Muscle of leg (tissue), 11 donors: Measurements from ENCODE around the gene MYRF. TPM values are rescaled to one million over a fixed set of nuclear protein-coding genes. Genes with fewer than 3 reads are reported as not detected.
A peak's percentile ranks its signal among the peaks of the same experiment; 100 is the strongest.

ENCODE experiments used
- DNase-seq: peaks from one replicate; pipeline ENCODE4 v3.0.0; 2013
- H3K27ac ChIP-seq: one replicate; pipeline ENCODE4 v1.5.1; 2013; ENCODE audit warnings: mild to moderate bottlenecking, low read length, control low read depth
- H3K27me3 ChIP-seq: one replicate; pipeline ENCODE4 v1.6.1; 2013; ENCODE audit warnings: low read length; ENCODE audit not compliant: control insufficient read depth, insufficient read depth
- H3K36me3 ChIP-seq: one replicate; pipeline ENCODE4 v1.6.1; 2013; ENCODE audit warnings: low read length; ENCODE audit not compliant: control insufficient read depth, insufficient read depth
- H3K4me1 ChIP-seq: one replicate; pipeline ENCODE4 v1.6.1; 2013; ENCODE audit warnings: low read length; ENCODE audit not compliant: control insufficient read depth, insufficient read depth
- H3K4me3 ChIP-seq: one replicate; pipeline ENCODE4 v1.5.1; 2013; ENCODE audit warnings: low read length, control low read depth
- H3K9me3 ChIP-seq: replicated peaks from 2 replicates; pipeline ENCODE4 v1.6.1; 2013; ENCODE audit warnings: low read depth, low read length; ENCODE audit not compliant: control insufficient read depth
- WGBS: methylation state at CpG from one replicate; pipeline ENCODE4 v1.1.5; 2013; ENCODE audit warnings: missing lambda C conversion rate; ENCODE audit not compliant: insufficient coverage; 5-methylcytosine and 5-hydroxymethylcytosine counted together
- polyA plus RNA-seq, 8 donors: library from polyadenylated mRNA; unstranded; fragments of 120-200 nt; gene quantifications; one replicate each; pipeline versions ENCODE4 v1.2.1 to v1.2.3, GENCODE V29; 2013; ENCODE audit warnings: inconsistent platforms in 1 of 8, low replicate concordance in 1 of 8; ENCODE audit not compliant: insufficient read length in 8 of 8, insufficient read depth in 1 of 8
- total RNA-seq: library from RNA; stranded (reverse); fragments of 120-200 nt; gene quantifications from one replicate; pipeline ENCODE4 v1.2.4, GENCODE V29; 2013

Gene MYRF
- total and polyA plus RNA-seq, 9 donors: 0.49 to 3.3 (median 1.3) TPM

DNA sequence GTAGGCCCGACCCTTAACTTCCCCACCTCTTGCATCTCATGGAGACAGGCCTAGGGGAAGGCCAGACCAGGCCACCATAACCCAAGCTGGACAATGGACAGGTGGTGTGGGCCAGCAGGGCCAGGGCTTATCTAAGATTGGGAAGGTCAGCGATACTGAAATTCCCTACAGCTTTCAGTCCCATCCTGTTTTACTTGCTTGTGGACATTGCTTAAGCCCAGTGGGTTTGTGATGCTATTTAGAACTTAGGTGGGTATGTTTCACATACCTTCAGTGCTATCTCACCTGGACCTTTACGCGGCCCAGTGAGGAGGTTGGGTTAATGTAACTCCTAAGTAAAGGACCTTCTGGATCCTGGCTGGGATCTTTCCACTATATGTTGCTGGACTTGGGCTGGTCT is 77.4 kb downstream of the MYRF start:
- 20% methylated on average over 1 of the region's 4 CpGs for WGBS
- peaks cover 58% of the 10 kb centered on the region for H3K4me1 ChIP-seq

DNA sequence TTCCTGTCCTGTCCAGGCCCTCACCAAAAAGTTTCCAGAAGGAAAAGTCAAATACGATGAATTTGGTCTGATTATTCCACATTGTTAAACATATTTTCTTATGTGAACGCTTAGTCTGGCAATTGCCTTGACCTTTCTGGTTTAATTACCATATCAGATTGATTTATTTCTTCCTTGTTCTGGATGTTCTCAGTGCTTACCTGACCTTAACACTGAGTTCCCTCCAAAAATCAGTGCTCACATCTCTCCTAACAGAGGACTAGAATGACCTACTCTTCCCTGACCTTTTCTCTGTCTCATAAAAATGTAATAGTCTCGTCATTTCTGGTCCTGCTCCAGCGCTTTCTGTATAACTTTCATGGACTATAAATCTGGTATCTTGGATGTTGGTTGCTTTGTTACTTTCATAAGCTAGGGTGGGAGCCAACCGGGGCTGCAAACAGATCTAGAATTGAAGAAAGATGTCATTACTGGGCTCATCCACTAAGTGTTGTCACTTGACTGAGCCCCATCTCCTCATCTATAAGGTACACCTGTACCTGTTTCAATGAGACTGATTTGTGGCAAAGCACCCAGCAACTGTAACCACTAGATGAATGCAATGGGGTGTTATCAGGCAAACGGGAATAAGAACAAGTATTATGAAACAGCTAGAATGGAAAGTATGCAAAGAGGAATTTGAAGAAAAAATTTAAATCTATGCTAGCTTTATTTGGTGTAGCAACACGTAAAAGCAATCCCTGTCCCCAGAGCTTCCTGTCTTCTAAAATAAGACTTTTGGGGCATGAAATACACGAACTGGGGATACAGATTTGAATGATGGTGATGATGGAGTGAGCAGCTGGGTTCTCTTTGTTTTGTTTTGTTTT is 78.0 kb downstream of the MYRF start:
- Histone ChIP-seq H3K27me3 (no peaks in the 10 kb centered on the region), H3K4me1 (peaks cover 64% of the 10 kb centered on the region), H3K9me3 (no peaks in the 10 kb centered on the region), H3K36me3 (peaks cover 4% of the 10 kb centered on the region), H3K4me3 (peak overlapping the region; percentile 93), H3K27ac (peak overlapping the region; percentile 57)
- peak; percentile 74 for DNase-seq
- WGBS: 14% methylated on average over 2 of the region's 8 CpGs

More for the DNA sequence above, 77.4 kb downstream of the MYRF start:
- peak overlapping the region; percentile 93 for H3K4me3 ChIP-seq
- peak overlapping the region; percentile 57 for H3K27ac ChIP-seq
- no peak for DNase-seq
- no peaks in the 10 kb centered on the region for H3K27me3 ChIP-seq
- H3K36me3 ChIP-seq: peaks cover 4% of the 10 kb centered on the region
- H3K9me3 ChIP-seq: no peaks in the 10 kb centered on the region

DNA sequence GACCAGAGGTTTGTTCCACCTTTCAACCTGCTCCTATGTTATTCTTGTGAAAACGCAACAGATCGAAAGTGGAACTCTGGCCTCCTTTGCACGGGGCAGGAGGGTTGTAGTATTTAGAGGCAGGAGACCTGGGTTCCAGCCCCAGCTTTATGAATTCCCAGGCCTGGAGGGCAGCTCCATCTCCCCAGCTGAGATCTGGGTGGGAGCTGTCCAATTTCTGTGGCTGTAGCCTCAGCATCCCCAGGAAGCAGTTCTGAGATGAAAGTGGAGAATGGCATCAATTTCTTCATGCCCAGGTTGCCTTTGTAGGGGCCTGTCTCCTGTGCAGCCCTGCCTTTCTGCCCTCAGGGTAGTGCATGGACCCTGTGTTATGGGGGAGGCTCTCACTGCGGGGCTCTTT is 79.8 kb downstream of the MYRF start:
- Histone ChIP-seq H3K27me3 (no peaks in the 10 kb centered on the region), H3K4me1 (peaks cover 59% of the 10 kb centered on the region), H3K9me3 (no peaks in the 10 kb centered on the region), H3K27ac (no peak overlapping the region), H3K4me3 (no peak overlapping the region), H3K36me3 (peaks cover 4% of the 10 kb centered on the region)
- 81% methylated on average over 4 of the region's 4 CpGs for WGBS
- DNase-seq: no peak

DNA sequence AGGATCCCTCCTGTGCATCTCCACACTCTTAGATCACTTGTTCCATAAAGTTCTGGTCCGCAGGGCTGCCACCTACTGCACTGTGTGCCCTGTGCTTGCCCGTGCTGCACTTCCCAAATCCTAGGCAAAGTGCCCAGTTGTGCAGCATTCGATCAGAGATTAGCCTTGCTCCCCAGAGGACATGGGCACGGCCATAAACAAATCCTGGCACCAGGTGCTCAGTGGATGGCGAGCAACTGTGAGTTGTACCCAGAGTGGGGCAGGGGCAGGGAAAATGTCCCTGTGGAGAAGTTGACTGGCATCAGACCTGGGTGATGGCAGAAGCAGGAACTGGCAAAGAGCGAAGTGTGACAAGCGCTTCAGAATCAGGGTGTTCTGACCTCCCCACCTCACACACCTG is 80.3 kb downstream of the MYRF start:
- Histone ChIP-seq H3K36me3 (peaks cover 9% of the 10 kb centered on the region), H3K4me1 (peaks cover 59% of the 10 kb centered on the region)
- 73% methylated on average over 7 of the region's 7 CpGs for WGBS

DNA sequence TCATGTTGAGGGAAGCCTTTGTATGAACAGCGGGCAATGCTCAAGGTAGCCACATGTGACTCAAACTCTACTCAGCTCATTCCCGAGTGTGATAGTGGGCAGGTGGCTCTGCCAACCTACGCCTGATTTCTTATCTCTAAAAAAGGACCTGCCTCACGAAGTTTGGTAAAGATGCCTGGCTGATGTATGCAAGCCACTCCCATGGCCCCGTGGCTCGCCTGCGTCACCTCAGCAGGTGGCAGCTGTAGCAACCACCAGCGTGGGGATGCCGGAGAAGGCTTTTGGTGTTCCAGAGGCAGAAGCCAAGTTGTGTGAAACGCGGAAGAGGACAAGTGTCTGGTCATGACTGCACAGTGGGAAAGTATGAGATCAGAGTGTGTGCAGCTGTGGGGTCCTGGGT is 81.0 kb downstream of the MYRF start:
- H3K4me1 ChIP-seq: peaks cover 59% of the 10 kb centered on the region
- 54% methylated on average over 10 of the region's 11 CpGs for WGBS
- H3K27me3 ChIP-seq: no peaks in the 10 kb centered on the region
- H3K4me3 ChIP-seq: no peak overlapping the region
- peaks cover 16% of the 10 kb centered on the region for H3K36me3 ChIP-seq
- peak overlapping the region; percentile 31 for H3K27ac ChIP-seq
- DNase-seq: no peak
- no peaks in the 10 kb centered on the region for H3K9me3 ChIP-seq

More for the DNA sequence above, 80.3 kb downstream of the MYRF start:
- Histone ChIP-seq H3K9me3 (no peaks in the 10 kb centered on the region), H3K27me3 (no peaks in the 10 kb centered on the region), H3K4me3 (no peak overlapping the region), H3K27ac (no peak overlapping the region)
- no peak for DNase-seq

DNA sequence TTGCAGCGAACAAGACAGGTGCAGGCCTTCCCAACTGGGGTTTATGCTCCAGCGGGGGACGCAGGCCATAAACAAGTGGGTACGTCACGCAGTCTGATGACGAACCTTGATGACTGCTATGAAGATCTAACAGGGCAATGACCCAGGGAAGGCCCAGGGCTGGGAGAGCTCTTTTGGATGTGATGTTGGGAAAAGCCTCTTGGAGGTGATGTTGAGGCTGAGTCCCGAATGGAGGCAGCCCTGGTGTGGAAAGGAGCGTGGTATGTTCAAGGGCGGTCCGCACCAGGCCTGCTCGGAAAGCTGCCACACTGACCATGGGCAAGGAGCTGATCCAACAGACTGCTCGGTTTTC is 81.5 kb downstream of the MYRF start:
- H3K27ac ChIP-seq: peak overlapping the region; percentile 79
- no peaks in the 10 kb centered on the region for H3K9me3 ChIP-seq
- H3K4me1 ChIP-seq: peaks cover 54% of the 10 kb centered on the region
- no peaks in the 10 kb centered on the region for H3K27me3 ChIP-seq
- no peak overlapping the region for H3K4me3 ChIP-seq
- peaks cover 21% of the 10 kb centered on the region for H3K36me3 ChIP-seq
- DNase-seq: peak; percentile 45
- WGBS: 66% methylated on average over 12 of the region's 12 CpGs

DNA sequence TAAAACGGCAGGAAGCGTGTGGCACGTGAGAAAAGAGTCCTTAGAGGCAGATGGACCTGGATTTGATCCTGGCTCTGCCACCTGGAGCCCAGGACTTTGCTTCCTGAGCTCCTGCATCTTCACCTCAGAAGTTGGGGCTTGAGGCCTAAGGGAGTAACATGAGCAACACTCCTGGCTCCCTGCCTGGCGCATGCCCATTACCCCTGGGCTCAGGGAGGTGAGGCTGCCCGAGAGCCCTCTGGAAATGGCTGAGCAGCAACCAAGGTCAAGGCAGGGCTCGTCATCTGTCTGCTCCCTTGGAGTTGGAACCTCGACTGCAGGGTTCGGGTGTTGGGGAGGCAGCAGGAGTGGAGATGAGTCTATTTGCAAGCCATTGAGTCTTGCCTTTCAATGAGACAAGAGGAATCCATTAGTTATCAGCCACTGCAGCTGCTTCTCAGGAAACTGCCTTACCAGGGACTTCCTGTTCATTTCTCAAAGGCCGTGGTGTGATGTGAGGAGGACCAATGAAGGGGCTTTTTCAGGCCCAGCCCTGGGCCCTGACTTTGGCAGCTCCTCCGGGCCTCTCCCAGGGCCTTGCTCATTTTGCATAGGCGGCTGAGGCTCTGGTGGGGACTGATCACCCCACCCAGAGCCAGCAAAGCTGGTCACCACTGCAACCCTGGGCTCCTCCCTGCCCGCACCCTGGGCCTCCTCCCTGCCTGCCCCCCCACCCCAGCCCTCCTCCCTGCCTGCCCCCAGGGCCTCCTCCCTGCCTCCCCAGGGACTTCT is 82.0 kb downstream of the MYRF start:
- Histone ChIP-seq H3K9me3 (no peaks in the 10 kb centered on the region), H3K27me3 (no peaks in the 10 kb centered on the region), H3K4me1 (peaks cover 49% of the 10 kb centered on the region), H3K4me3 (no peak overlapping the region), H3K36me3 (peaks cover 23% of the 10 kb centered on the region), H3K27ac (peak overlapping the region; percentile 79)
- peak; percentile 91 for DNase-seq
- 41% methylated on average over 9 of the region's 12 CpGs for WGBS

DNA sequence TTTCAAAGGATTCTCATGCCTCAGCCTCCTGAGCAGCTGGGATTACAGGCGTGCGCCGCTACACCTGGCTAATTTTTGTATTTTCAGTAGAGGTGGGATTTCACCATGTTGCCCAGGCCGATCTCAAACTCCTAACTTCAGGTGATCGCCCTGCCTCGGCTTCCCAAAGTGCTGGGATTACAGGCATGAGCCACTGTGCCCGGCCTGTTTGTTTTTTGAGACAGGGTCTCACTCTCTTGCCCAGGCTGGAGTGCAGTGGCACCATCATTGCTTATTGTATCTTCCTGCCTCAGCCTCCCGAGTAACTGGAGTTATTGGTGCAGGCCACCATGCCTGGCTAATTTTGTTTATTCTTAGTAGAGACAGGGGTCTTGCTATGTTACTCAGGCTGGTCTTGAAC is 83.8 kb downstream of the MYRF start:
- DNase-seq: no peak
- Histone ChIP-seq H3K4me1 (peaks cover 39% of the 10 kb centered on the region), H3K4me3 (no peak overlapping the region), H3K36me3 (peaks cover 41% of the 10 kb centered on the region), H3K27ac (no peak overlapping the region), H3K27me3 (no peaks in the 10 kb centered on the region), H3K9me3 (no peaks in the 10 kb centered on the region)
- WGBS: 98% methylated on average over 5 of the region's 8 CpGs

DNA sequence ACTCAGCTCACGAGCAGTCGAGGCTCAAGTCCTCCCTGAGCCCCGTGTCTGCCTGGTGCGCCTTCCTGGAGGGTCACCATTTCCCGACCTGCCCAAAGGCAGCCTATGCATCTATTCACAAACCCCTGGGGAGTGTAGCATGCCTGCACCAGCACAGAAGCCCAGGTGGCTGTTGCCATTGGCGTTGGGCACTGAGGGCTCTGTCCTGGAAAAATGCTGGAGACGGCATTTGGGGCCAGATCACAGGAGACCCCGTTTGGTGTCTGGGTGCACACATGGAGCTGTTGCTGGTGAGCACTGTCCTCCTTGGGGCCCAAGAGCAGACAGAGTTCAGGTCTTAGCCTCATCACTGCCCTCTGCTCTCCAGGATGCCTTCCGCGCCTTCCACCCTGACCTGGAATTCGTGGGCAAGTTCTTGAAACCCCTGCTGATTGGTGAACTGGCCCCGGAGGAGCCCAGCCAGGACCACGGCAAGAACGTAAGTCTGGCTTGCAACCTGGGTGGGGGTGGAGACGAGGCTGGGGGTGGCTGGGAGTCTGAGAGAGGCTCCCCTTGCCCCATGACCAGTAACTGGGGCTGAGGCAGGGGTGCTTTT is 85.1 kb downstream of the MYRF start:
- peaks cover 28% of the 10 kb centered on the region for H3K4me1 ChIP-seq
- H3K36me3 ChIP-seq: peaks cover 50% of the 10 kb centered on the region
- H3K27ac ChIP-seq: no peak overlapping the region
- DNase-seq: no peak
- WGBS: 86% methylated on average over 14 of the region's 15 CpGs
- H3K27me3 ChIP-seq: no peaks in the 10 kb centered on the region
- no peak overlapping the region for H3K4me3 ChIP-seq
- no peaks in the 10 kb centered on the region for H3K9me3 ChIP-seq
